Spinal cord (tissue), 10 donors: Measurements from ENCODE around the gene USP2. TPM values are rescaled to one million over a fixed set of nuclear protein-coding genes. Genes with fewer than 3 reads are reported as not detected.

Experiments
- DNase-seq, 6 donors: peaks; one replicate each; pipeline versions ENCODE4 v3.0.0 to v3.0.0-alpha.2; 2013 to 2015; ENCODE audit warnings: low spot score in 6 of 6, low read depth in 4 of 6
- H3K27ac ChIP-seq: one replicate; pipeline ENCODE4 v1.5.1; 2013; ENCODE audit warnings: low read depth, low read length, control low read depth
- H3K27me3 ChIP-seq: one replicate; pipeline ENCODE4 v1.6.1; 2013; ENCODE audit warnings: low read length; ENCODE audit not compliant: control insufficient read depth, insufficient read depth
- H3K36me3 ChIP-seq: one replicate; pipeline ENCODE4 v1.6.1; 2013; ENCODE audit warnings: low read length; ENCODE audit not compliant: control insufficient read depth, insufficient read depth
- H3K4me1 ChIP-seq: one replicate; pipeline ENCODE4 v1.6.1; 2013; ENCODE audit warnings: low read length; ENCODE audit not compliant: control insufficient read depth, insufficient read depth
- H3K4me3 ChIP-seq: one replicate; pipeline ENCODE4 v1.5.1; 2013; ENCODE audit warnings: low read depth, low read length, control low read depth
- H3K9me3 ChIP-seq: one replicate; pipeline ENCODE4 v1.6.1; 2013; ENCODE audit warnings: low read length; ENCODE audit not compliant: control insufficient read depth, insufficient read depth
- WGBS: methylation state at CpG from one replicate; pipeline ENCODE4 v1.1.5; 2013; ENCODE audit warnings: missing lambda C conversion rate; ENCODE audit not compliant: insufficient coverage; 5-methylcytosine and 5-hydroxymethylcytosine counted together
- long read RNA-seq, 4 donors: transcript quantifications; one replicate each; lab custom pipeline, GENCODE V29; 2026
- polyA plus RNA-seq, 2 donors: library from polyadenylated mRNA; unstranded; fragments of 120-200 nt; gene quantifications; one replicate each; pipeline ENCODE4 v1.2.1, GENCODE V29; 2013; ENCODE audit not compliant: insufficient read length in 2 of 2
- total RNA-seq, 2 donors: library from RNA; depleted of rRNA in 1 of 2; stranded (reverse); fragments of 120-200 nt in 1 of 2; fragments of >200 nt in 1 of 2; gene quantifications; one replicate each; pipeline versions ENCODE4 v1.2.3 to v1.2.4, GENCODE V29; 2013 to 2014
- donor health status: healthy.

USP2 gene, protein sequence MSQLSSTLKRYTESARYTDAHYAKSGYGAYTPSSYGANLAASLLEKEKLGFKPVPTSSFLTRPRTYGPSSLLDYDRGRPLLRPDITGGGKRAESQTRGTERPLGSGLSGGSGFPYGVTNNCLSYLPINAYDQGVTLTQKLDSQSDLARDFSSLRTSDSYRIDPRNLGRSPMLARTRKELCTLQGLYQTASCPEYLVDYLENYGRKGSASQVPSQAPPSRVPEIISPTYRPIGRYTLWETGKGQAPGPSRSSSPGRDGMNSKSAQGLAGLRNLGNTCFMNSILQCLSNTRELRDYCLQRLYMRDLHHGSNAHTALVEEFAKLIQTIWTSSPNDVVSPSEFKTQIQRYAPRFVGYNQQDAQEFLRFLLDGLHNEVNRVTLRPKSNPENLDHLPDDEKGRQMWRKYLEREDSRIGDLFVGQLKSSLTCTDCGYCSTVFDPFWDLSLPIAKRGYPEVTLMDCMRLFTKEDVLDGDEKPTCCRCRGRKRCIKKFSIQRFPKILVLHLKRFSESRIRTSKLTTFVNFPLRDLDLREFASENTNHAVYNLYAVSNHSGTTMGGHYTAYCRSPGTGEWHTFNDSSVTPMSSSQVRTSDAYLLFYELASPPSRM
- total RNA-seq = 1 to 10 TPM; 3.0 to 3.8 TPM
- polyA plus RNA-seq = 10 to 100 TPM; 12.6 to 13.8 TPM
- long read RNA-seq, donor 1, partial matches to known transcripts = 0 of 1 reads
- long read RNA-seq, donor 1, other reads (novel, unspliced or antisense) = 0 of 1 reads
- long read RNA-seq, donor 2, partial matches to known transcripts = 0 of 2 reads
- long read RNA-seq, donor 2, other reads (novel, unspliced or antisense) = 0 of 2 reads
- long read RNA-seq, donor 3, partial matches to known transcripts = 0 of 1 reads
- long read RNA-seq, donor 3, other reads (novel, unspliced or antisense) = 0 of 1 reads
- long read RNA-seq, donor 4 = 0 reads

DNA sequence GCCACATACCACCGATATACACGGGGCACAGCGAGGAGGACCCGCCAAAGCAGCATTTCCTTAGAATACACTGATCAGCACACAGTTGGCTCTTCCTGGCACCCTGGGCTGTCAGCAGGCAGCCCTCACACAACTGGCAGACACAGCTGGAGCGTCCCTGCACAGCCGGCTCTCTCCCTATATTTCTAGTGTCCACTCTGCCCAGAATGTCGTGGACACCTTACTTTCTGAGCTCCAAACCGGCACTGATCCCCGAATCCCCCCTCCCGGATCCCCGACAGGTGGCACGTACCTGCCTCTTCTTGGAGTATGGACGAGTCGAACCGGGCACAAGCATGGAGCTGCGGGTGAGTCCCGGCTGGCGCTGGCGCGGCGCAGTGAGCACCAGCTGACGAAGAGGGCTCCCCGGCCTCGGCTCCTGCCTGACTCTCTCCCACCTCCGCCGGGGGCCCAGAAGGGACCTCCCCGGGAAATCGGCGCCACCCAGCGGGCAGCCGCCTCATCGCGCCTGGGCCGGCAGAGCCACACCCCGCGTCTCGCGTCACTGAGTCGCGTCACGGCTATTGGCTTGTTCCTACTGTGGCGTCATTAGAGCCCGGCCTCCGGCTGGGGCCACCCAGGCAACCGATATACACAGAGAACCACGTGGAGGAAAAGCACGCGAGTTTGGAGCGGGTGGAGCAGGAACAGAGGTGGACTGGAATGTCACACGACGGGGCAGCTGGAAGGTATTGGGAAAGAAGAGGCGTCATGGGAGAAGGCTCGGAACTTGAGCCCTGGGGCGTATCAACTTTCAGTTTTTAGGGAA lies at the start of gene USP2:
TSS of gene USP2 (minus strand) at position 510 of the 808 bp plus-strand sequence. CDS start 8,210 bp downstream, outside the sequence.
- Histone ChIP-seq H3K4me1 (peaks cover 51% of the 10 kb centered on the region), H3K36me3 (no peaks in the 10 kb centered on the region), H3K27ac (peak within 1 kb of the TSS; percentile 80), H3K9me3 (no peaks in the 10 kb centered on the region), H3K27me3 (no peaks in the 10 kb centered on the region), H3K4me3 (peak within 1 kb of the TSS; percentile 70)
- under 1% methylated on average over 50 of the region's 54 CpGs for WGBS
- DNase-seq = peak; percentile 86 to 98 (median 92)

DNA sequence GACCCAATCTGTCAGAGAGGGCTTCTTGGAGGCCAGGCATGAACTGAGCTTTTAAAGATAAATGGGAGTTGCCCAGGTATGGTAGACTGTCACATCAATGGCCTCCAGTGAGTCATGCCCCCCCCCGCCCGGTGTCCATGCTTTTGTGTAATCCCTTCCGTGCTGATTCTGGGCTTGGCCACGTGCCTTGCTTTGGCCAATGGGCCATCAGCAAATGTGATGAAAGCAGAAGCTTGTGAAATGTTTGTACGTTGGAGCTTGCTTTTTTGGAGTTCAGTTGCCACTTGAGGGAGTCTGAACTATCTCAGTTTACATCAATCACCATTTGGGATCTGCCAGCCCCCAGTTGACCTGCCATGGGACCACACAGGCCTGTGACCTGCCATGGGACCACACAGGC lies 45.8 kb upstream of the USP2 start:
- no peaks in the 10 kb centered on the region for H3K27me3 ChIP-seq
- H3K9me3 ChIP-seq = no peaks in the 10 kb centered on the region
- H3K36me3 ChIP-seq = no peaks in the 10 kb centered on the region
- WGBS = 96% methylated on average over 4 of the region's 5 CpGs
- no peak for DNase-seq
- no peak overlapping the region for H3K4me3 ChIP-seq
- H3K27ac ChIP-seq = no peak overlapping the region
- H3K4me1 ChIP-seq = peaks cover 23% of the 10 kb centered on the region

DNA sequence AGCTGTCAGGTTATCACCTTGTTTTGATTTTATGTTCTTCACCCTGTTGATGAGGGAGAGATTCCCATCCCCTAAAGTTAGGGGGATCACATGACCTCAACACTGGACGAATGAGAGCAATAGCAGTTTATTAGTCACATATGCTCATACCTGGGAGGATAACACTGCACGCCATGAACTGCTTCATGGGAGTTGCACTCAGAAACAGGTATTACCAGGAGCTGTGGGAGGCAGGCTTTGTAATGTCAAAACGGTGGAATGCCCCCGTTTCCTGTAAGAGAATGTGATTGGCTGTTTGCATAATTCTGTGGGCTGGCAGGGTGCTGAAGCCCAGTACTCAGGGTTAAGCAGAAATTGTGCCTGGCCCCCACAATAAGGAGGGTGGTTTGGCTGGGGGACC lies 44.7 kb upstream of the USP2 start:
- H3K4me1 ChIP-seq = peaks cover 25% of the 10 kb centered on the region
- H3K9me3 ChIP-seq = no peaks in the 10 kb centered on the region
- H3K36me3 ChIP-seq = no peaks in the 10 kb centered on the region
- no peak for DNase-seq
- H3K27me3 ChIP-seq = peaks cover 2% of the 10 kb centered on the region
- H3K27ac ChIP-seq = no peak overlapping the region
- H3K4me3 ChIP-seq = no peak overlapping the region
- 52% methylated on average over 3 of the region's 4 CpGs for WGBS

DNA sequence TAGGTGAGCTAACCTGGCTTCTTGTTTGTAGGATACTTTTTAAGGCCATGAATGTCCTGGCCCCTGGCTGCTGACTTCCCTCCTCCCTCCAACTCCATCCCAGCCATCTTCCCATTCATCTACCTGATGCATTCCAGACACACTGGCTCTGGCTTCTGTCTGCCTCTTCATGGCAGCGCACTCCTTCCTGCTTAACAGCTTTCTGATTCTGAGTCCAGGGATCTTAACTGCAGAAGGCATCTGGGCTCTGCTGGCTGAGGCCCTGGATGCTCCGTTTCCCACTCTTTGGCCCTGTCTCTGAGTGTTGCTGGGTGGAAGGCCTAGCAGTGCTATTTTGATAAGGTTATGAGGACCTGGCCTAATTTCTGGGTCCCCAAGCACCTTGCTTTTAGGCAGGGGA lies 43.3 kb upstream of the USP2 start:
- Histone ChIP-seq H3K27me3 (peaks cover 2% of the 10 kb centered on the region), H3K27ac (no peak overlapping the region), H3K9me3 (no peaks in the 10 kb centered on the region), H3K4me3 (no peak overlapping the region), H3K4me1 (peaks cover 38% of the 10 kb centered on the region), H3K36me3 (peaks cover 7% of the 10 kb centered on the region)
- DNase-seq = no peak
- 75% methylated on average over 2 of the region's 2 CpGs for WGBS

DNA sequence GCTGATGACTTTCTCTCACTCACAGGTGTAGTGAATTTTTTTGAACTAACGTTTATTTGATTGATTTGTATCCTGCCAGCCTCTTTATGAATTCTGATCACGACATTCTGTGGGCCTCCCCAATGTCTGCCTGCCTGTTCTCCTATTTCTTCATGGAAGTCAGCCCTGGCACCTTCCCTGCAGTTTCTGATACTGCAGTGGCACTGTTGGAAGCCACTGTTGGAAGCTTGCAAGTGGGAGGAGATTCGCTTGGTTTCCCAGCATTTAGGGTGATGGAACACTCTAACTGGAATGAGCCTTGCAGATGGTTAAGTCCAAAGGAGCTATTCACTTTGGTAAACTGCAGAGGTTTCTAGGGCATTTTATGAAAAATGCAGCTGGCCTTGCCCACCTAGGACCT lies 42.8 kb upstream of the USP2 start:
- H3K4me1 ChIP-seq = peaks cover 43% of the 10 kb centered on the region
- peaks cover 11% of the 10 kb centered on the region for H3K36me3 ChIP-seq
- H3K27ac ChIP-seq = no peak overlapping the region
- WGBS = 73% methylated on average over 2 of the region's 3 CpGs
- no peak overlapping the region for H3K4me3 ChIP-seq
- peak in 2 of 6 donors; percentile 29 to 43 for DNase-seq
- H3K27me3 ChIP-seq = peaks cover 2% of the 10 kb centered on the region
- no peaks in the 10 kb centered on the region for H3K9me3 ChIP-seq

DNA sequence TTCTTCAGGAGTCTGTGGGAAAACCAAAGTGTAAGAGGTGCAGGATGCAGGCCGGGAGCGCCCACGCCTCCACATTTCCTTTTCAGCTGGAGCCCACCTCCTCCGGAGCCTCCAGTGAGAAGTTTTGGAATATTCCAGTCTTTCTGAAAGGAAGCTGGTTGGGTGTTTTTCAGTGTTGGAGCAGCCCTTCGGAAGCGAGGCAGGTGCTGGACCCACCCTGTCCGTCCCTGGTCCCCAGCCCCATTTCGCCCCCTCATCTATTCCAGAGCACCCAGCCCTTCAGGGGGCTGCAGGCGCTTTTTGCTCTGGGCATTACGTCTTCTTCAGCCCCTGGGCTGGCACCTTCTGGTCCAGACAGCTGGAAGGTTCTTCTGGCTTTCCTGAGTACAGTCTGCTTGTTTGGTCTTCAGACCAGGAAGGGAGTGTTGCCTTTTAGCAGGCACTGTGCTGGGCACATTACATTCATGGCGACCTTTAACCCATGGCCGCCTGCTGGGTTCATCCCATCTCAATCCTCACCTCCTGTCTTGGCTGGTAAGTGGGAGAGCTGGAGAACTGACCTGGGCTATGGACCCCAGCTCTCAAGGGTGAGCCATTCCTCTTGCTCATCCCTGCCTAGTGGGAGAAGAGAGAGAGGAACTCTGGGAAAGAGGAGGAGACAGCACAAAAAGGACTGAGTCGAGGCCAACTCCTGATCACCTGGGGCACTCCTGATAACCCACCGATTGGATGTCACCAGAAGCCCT lies 42.2 kb upstream of the USP2 start:
- WGBS = 49% methylated on average over 11 of the region's 14 CpGs
- H3K27me3 ChIP-seq = peaks cover 2% of the 10 kb centered on the region
- no peaks in the 10 kb centered on the region for H3K9me3 ChIP-seq
- H3K36me3 ChIP-seq = peaks cover 17% of the 10 kb centered on the region
- peaks cover 43% of the 10 kb centered on the region for H3K4me1 ChIP-seq
- DNase-seq = no peak
- H3K4me3 ChIP-seq = peak overlapping the region; percentile 76
- no peak overlapping the region for H3K27ac ChIP-seq

DNA sequence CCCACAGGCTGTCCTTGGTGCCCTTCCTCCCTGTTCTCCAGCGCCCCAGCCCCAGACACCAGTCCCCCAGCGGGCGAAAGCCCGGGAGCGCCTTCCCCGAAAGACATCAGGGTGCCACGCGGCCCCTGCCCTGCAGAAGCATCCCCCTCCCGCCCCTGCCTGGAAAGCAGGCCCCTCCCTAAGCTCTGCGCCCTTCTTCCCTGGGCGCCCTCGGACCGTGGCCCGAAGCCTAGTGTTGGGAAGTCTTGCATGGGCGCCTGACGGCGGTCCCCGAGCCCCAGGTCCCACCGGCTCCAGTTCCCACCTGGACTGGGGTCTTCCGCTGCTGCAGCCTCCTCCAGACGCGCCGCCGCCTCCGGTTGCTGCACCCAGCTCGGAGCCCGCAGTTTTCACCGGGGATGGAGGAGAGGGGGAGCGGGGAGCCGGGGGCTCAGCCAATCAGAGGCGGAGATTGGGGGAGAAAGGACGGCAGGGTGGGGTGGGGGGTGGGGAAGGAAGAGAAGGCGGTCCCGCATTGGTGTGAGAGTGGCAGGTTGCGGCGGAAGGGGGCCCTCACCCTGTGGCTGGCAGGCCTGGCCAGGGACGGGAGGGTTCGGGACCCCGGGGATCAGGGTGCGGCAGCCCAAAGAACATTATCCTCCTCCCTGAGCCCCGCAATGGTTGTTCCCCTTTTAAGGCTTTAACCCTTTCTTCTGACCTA lies 41.5 kb upstream of the USP2 start, which contains the start of gene THY1:
TSS of gene THY1 (minus strand) at position 364 of the 700 bp plus-strand sequence. CDS start 2,267 bp downstream, outside the sequence.
- peak; percentile 59 to 97 (median 82) for DNase-seq
- Histone ChIP-seq H3K4me3 (peak within 1 kb of the TSS; percentile 76), H3K27me3 (peaks cover 2% of the 10 kb centered on the region), H3K27ac (peak within 1 kb of the TSS; percentile 81), H3K4me1 (peaks cover 50% of the 10 kb centered on the region), H3K36me3 (peaks cover 24% of the 10 kb centered on the region), H3K9me3 (no peaks in the 10 kb centered on the region)
- 0% methylated on average over 30 of the region's 41 CpGs for WGBS
